Spinal cord (tissue), 10 donors: ENCODE data around the gene SLC6A19. TPM values are rescaled to one million over a fixed set of nuclear protein-coding genes. Genes with fewer than 3 reads are reported as not detected.

ENCODE experiments used
- DNase-seq, 6 donors: peaks; one replicate each; pipeline versions ENCODE4 v3.0.0 to v3.0.0-alpha.2; 2013 to 2015; ENCODE audit warnings: low spot score in 6 of 6, low read depth in 4 of 6
- H3K27ac ChIP-seq: one replicate; pipeline ENCODE4 v1.5.1; 2013; ENCODE audit warnings: low read depth, low read length, control low read depth
- H3K27me3 ChIP-seq: one replicate; pipeline ENCODE4 v1.6.1; 2013; ENCODE audit warnings: low read length; ENCODE audit not compliant: control insufficient read depth, insufficient read depth
- H3K36me3 ChIP-seq: one replicate; pipeline ENCODE4 v1.6.1; 2013; ENCODE audit warnings: low read length; ENCODE audit not compliant: control insufficient read depth, insufficient read depth
- H3K4me1 ChIP-seq: one replicate; pipeline ENCODE4 v1.6.1; 2013; ENCODE audit warnings: low read length; ENCODE audit not compliant: control insufficient read depth, insufficient read depth
- H3K4me3 ChIP-seq: one replicate; pipeline ENCODE4 v1.5.1; 2013; ENCODE audit warnings: low read depth, low read length, control low read depth
- H3K9me3 ChIP-seq: one replicate; pipeline ENCODE4 v1.6.1; 2013; ENCODE audit warnings: low read length; ENCODE audit not compliant: control insufficient read depth, insufficient read depth
- WGBS: methylation state at CpG from one replicate; pipeline ENCODE4 v1.1.5; 2013; ENCODE audit warnings: missing lambda C conversion rate; ENCODE audit not compliant: insufficient coverage; 5-methylcytosine and 5-hydroxymethylcytosine counted together
- polyA plus RNA-seq, 2 donors: library from polyadenylated mRNA; unstranded; fragments of 120-200 nt; gene quantifications; one replicate each; pipeline ENCODE4 v1.2.1, GENCODE V29; 2013; ENCODE audit not compliant: insufficient read length in 2 of 2
- total RNA-seq, 2 donors: library from RNA; depleted of rRNA in 1 of 2; stranded (reverse); fragments of 120-200 nt in 1 of 2; fragments of >200 nt in 1 of 2; gene quantifications; one replicate each; pipeline versions ENCODE4 v1.2.3 to v1.2.4, GENCODE V29; 2013 to 2014
- donor health status: healthy.

Gene SLC6A19
- total and polyA plus RNA-seq, 4 donors = 0.06 to 0.39 (median 0.16) TPM

DNA sequence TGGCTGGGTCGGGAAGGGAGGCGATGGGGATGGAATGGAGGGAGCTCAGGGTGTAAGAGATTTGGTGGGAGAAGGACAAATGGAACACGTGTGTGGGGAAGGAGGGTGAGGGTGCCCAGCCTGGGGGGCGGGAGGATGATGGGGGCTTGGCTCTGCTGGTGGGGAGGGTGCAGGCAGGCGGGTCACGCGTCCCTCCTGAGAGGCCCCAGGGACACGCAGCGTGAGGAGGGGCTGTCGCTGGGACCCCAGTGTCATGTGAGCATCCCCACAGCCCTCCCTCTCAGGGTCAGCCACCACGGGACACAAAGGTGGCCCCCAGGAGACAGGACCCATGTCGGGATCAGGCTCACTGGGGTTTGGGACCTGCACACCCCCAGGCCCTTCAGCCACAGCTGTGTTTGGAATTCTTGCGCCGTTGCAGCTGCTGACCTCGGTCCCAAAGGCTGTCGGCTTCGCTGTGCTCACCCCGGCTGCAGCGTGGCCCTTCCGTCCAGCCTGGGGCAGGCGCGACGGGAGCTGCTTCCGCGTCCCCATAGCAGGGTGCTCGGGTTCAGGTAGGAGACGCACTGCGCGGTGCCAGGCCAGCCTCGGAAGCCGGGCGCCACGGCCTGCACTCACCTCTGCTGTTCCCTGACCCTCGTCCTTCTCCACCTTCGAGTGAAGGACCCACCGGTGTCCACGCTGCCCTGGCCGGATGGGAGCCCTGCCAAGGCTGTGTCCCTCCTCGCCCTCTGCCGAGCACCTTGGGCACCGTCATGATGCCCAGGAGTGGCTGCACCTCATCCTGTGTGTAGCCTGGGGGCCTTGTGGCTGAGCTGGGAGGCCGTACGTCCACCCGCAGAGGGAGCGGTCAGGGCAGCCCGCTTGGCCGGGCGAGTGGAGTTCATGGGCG lies 5.4 kb downstream of the SLC6A19 start:
- Histone ChIP-seq H3K36me3 (no peaks in the 10 kb centered on the region), H3K9me3 (no peaks in the 10 kb centered on the region), H3K4me1 (peaks cover 7% of the 10 kb centered on the region), H3K27me3 (no peaks in the 10 kb centered on the region), H3K27ac (no peak overlapping the region), H3K4me3 (no peak overlapping the region)
- DNase-seq = no peak
- WGBS = 82% methylated on average over 49 of the region's 49 CpGs

- peaks cover 7% of the 10 kb centered on the region for H3K4me1 ChIP-seq
- H3K27me3 ChIP-seq = no peaks in the 10 kb centered on the region
- DNase-seq = no peak
- H3K4me3 ChIP-seq = no peak overlapping the region
- 89% methylated on average over 6 of the region's 6 CpGs for WGBS
- no peaks in the 10 kb centered on the region for H3K9me3 ChIP-seq
- no peak overlapping the region for H3K27ac ChIP-seq
- no peaks in the 10 kb centered on the region for H3K36me3 ChIP-seq
Observed at GRCh38 chr5:1207555-1207954, 6.2 kb downstream of the SLC6A19 start.

GRCh38 chr5:1208221-1208742 lies 6.9 kb downstream of the SLC6A19 start:
- WGBS = 79% methylated on average over 16 of the region's 17 CpGs

GRCh38 chr5:1208743-1209488 lies 7.5 kb downstream of the SLC6A19 start:
- WGBS = 76% methylated on average over 24 of the region's 24 CpGs
- no peaks in the 10 kb centered on the region for H3K9me3 ChIP-seq
- peak in 1 of 6 donors; percentile 29 for DNase-seq
- no peak overlapping the region for H3K4me3 ChIP-seq
- no peaks in the 10 kb centered on the region for H3K36me3 ChIP-seq
- no peak overlapping the region for H3K27ac ChIP-seq
- H3K4me1 ChIP-seq = peaks cover 7% of the 10 kb centered on the region
- no peaks in the 10 kb centered on the region for H3K27me3 ChIP-seq

More at GRCh38 chr5:1208221-1208742, 6.9 kb downstream of the SLC6A19 start:
- Histone ChIP-seq H3K4me1 (peaks cover 7% of the 10 kb centered on the region), H3K4me3 (no peak overlapping the region), H3K36me3 (no peaks in the 10 kb centered on the region), H3K9me3 (no peaks in the 10 kb centered on the region), H3K27ac (no peak overlapping the region), H3K27me3 (no peaks in the 10 kb centered on the region)
- DNase-seq = no peak

- Histone ChIP-seq H3K9me3 (no peaks in the 10 kb centered on the region), H3K4me1 (peaks cover 3% of the 10 kb centered on the region), H3K27ac (no peak overlapping the region), H3K27me3 (no peaks in the 10 kb centered on the region), H3K4me3 (no peak overlapping the region), H3K36me3 (no peaks in the 10 kb centered on the region)
- DNase-seq = no peak
- 69% methylated on average over 2 of the region's 2 CpGs for WGBS
Observed at GRCh38 chr5:1209489-1209852, 8.1 kb downstream of the SLC6A19 start.

DNA sequence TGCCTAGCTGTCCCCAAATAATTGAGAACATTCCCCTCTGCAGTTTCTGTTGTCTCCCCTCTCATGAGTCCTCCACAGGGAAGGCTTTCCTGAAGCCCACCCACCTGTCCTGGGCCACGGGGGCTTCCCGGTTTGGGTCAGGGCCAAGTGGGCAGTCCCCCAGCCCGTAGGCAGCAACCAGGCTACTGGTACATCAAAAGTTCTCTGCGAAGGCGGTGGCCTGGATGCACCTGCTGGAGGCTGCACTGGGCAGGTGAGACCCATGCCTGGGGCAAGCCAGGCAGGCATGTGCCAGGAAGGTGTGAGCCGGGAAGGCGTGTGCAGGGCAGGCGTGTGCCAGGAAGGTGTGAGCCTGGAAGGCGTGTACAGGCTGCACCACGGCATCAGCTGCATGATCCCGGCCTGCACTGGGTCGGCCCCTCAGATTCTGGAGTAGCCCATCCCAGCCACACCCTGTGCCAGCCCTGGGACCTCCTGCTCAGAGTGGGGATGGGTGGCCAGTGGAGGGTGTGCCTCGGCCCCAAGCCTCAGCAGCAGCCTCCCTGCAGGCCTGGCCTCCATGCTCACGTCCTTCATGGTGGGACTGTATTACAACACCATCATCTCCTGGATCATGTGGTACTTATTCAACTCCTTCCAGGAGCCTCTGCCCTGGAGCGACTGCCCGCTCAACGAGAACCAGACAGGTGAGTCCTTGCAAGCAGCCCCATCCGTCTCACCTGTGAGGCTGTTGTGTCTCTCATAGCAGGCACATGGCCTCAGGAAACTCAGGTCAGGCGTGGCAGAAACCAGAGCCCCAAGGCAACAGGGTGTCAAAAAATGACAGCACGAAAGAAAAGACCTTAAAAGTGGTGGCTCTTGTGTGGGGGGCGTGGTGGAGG lies 8.7 kb downstream of the SLC6A19 start:
- H3K4me3 ChIP-seq = no peak overlapping the region
- H3K9me3 ChIP-seq = no peaks in the 10 kb centered on the region
- no peaks in the 10 kb centered on the region for H3K27me3 ChIP-seq
- DNase-seq = no peak
- H3K4me1 ChIP-seq = no peaks in the 10 kb centered on the region
- no peak overlapping the region for H3K27ac ChIP-seq
- 86% methylated on average over 21 of the region's 21 CpGs for WGBS
- H3K36me3 ChIP-seq = no peaks in the 10 kb centered on the region

DNA sequence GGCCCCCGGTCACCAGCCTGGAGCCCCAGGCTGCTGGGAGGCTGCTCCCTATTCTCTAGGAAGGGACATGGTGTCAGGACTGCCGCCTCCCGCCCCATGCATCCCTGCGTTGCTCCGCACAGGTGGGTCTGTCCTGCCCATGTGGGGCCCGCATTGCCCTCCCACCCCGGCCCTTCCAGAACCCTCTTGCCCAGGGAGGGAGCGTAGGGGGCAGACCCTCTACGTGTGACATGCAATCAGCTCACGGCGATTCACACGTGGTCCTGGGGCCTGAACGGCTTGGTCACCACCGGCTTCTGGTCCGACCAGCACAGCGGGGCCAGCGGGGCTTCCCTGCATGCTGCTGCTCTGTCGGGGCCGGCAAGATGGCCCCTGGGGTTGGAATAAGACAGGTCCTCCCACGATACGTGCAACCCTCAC lies 9.4 kb downstream of the SLC6A19 start:
- no peaks in the 10 kb centered on the region for H3K27me3 ChIP-seq
- H3K9me3 ChIP-seq = no peaks in the 10 kb centered on the region
- DNase-seq = no peak
- no peak overlapping the region for H3K27ac ChIP-seq
- no peak overlapping the region for H3K4me3 ChIP-seq
- 80% methylated on average over 21 of the region's 21 CpGs for WGBS
- no peaks in the 10 kb centered on the region for H3K36me3 ChIP-seq
- H3K4me1 ChIP-seq = no peaks in the 10 kb centered on the region

DNA sequence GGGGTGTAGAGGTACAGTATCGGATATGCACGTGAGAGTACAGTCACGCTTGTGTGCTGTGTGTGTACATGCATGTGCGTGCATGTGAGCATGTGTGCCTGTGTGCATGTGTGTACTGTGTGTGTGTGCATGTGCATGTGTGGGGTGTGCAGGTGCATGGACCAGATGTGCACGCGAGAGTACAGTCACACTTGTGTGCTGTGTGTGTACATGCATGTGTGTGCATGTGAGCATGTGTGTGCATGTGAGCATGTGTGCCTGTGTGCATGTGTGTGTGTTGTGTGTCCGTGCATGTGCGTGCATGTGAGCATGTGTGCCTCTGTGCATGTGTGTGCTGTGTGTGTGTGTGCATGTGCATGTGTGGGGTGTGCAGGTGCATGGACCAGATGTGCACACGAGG lies 10.3 kb downstream of the SLC6A19 start:
- DNase-seq = no peak
- Histone ChIP-seq H3K27me3 (no peaks in the 10 kb centered on the region), H3K36me3 (no peaks in the 10 kb centered on the region), H3K27ac (no peak overlapping the region), H3K4me1 (no peaks in the 10 kb centered on the region), H3K4me3 (no peak overlapping the region), H3K9me3 (no peaks in the 10 kb centered on the region)
- 98% methylated on average over 9 of the region's 9 CpGs for WGBS

GRCh38 chr5:1212271-1212670 lies 10.9 kb downstream of the SLC6A19 start:
- 92% methylated on average over 20 of the region's 20 CpGs for WGBS
- Histone ChIP-seq H3K4me3 (no peak overlapping the region), H3K36me3 (no peaks in the 10 kb centered on the region), H3K4me1 (no peaks in the 10 kb centered on the region), H3K27ac (no peak overlapping the region), H3K9me3 (no peaks in the 10 kb centered on the region), H3K27me3 (no peaks in the 10 kb centered on the region)
- DNase-seq = no peak
